SK-N-SH (cell line): ENCODE measurements around the gene LGI4.
A peak's percentile ranks its signal among the peaks of the same experiment; 100 is the strongest.

ENCODE experiments used
- EP300 ChIP-seq, 2 experiments: IDR thresholded peaks; 2 replicates each; pipeline versions ENCODE4 v1.4.0 to v1.6.1; 2012; ENCODE audit warnings: borderline replicate concordance in 1 of 2, low read depth in 1 of 2, low read length in 1 of 2
- EZH2phosphoT487 ChIP-seq: fragments of 200-600 bp; sonication (generic); IDR thresholded peaks from 2 replicates; pipeline ENCODE4 v1.6.1; 2017; ENCODE audit warnings: low read depth, mixed run types, mild to moderate bottlenecking, antibody characterized with exemption, moderate library complexity, borderline replicate concordance
- POLR2AphosphoS5 ChIP-seq: IDR thresholded peaks from 2 replicates; pipeline ENCODE4 v1.6.1; 2012; ENCODE audit warnings: low read depth, low read length
- RAD21 ChIP-seq: IDR thresholded peaks from 2 replicates; pipeline ENCODE4 v1.6.1; 2012; ENCODE audit warnings: mild to moderate bottlenecking, low read length
- RCOR1 ChIP-seq: fragments of 150-350 bp; IDR thresholded peaks from 2 replicates; pipeline ENCODE4 v1.6.1; 2017; ENCODE audit warnings: antibody characterized with exemption, low read length
- TEAD4 ChIP-seq: IDR thresholded peaks from 2 replicates; pipeline ENCODE4 v1.4.0; 2012; ENCODE audit warnings: mild to moderate bottlenecking, borderline replicate concordance; ENCODE audit not compliant: insufficient read depth
- TF ChIP-seq, protein P1 (sequence below): IDR thresholded peaks from 2 replicates; pipeline ENCODE4 v1.4.0; 2012; ENCODE audit warnings: low read depth
- TF ChIP-seq, protein P2 (sequence below): IDR thresholded peaks from 2 replicates; pipeline ENCODE4 v1.6.1; 2012; ENCODE audit warnings: mild to moderate bottlenecking, low read depth, low read length, moderate library complexity
- TF ChIP-seq, protein P3 (sequence below): fragments of 200-600 bp; sonication (generic); IDR thresholded peaks from 2 replicates; pipeline ENCODE4 v1.6.1; 2017; ENCODE audit warnings: antibody characterized with exemption, mild to moderate bottlenecking, moderate library complexity
- TF ChIP-seq, protein P4 (sequence below): IDR thresholded peaks from 2 replicates; pipeline ENCODE4 v1.4.0; 2012; ENCODE audit warnings: low read depth, borderline replicate concordance

DNA sequence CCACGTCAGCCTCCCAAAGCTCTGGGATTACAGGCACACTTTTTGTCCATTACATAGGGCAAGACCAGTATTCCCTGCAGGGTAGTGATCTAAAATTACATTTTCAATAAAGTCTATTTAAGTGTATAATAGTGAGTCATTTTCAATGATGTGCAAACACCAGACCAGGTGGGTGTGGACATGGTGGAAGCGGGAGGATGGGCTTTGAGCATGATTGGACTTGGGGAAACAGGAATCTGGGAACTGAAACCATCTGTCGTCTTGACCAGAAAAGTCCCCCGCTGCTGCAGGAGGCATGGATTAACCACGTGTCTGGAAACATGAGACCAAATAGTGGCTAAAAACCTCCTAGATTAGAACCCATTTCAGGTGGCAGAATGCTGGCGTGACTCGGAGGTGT is 14.4 kb downstream of the LGI4 start:
- TF ChIP-seq, protein P1, sequence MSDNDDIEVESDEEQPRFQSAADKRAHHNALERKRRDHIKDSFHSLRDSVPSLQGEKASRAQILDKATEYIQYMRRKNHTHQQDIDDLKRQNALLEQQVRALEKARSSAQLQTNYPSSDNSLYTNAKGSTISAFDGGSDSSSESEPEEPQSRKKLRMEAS, result 0 out of 2 replicates have a peak, but pooled peaks have one; percentile 15
- TF ChIP-seq, protein P2, sequence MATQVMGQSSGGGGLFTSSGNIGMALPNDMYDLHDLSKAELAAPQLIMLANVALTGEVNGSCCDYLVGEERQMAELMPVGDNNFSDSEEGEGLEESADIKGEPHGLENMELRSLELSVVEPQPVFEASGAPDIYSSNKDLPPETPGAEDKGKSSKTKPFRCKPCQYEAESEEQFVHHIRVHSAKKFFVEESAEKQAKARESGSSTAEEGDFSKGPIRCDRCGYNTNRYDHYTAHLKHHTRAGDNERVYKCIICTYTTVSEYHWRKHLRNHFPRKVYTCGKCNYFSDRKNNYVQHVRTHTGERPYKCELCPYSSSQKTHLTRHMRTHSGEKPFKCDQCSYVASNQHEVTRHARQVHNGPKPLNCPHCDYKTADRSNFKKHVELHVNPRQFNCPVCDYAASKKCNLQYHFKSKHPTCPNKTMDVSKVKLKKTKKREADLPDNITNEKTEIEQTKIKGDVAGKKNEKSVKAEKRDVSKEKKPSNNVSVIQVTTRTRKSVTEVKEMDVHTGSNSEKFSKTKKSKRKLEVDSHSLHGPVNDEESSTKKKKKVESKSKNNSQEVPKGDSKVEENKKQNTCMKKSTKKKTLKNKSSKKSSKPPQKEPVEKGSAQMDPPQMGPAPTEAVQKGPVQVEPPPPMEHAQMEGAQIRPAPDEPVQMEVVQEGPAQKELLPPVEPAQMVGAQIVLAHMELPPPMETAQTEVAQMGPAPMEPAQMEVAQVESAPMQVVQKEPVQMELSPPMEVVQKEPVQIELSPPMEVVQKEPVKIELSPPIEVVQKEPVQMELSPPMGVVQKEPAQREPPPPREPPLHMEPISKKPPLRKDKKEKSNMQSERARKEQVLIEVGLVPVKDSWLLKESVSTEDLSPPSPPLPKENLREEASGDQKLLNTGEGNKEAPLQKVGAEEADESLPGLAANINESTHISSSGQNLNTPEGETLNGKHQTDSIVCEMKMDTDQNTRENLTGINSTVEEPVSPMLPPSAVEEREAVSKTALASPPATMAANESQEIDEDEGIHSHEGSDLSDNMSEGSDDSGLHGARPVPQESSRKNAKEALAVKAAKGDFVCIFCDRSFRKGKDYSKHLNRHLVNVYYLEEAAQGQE, result no peak
- TF ChIP-seq POLR2AphosphoS5 (no peak), EZH2phosphoT487 (no peak), EP300 (IDR thresholded peaks at IDR 0.05; ENCODE audit: borderline replicate concordance in 1 of 2, low read depth in 1 of 2, low read length in 1 of 2) (no peak), TEAD4 (no peak), RAD21 (no peak), RCOR1 (no peak)
- TF ChIP-seq, protein P3, sequence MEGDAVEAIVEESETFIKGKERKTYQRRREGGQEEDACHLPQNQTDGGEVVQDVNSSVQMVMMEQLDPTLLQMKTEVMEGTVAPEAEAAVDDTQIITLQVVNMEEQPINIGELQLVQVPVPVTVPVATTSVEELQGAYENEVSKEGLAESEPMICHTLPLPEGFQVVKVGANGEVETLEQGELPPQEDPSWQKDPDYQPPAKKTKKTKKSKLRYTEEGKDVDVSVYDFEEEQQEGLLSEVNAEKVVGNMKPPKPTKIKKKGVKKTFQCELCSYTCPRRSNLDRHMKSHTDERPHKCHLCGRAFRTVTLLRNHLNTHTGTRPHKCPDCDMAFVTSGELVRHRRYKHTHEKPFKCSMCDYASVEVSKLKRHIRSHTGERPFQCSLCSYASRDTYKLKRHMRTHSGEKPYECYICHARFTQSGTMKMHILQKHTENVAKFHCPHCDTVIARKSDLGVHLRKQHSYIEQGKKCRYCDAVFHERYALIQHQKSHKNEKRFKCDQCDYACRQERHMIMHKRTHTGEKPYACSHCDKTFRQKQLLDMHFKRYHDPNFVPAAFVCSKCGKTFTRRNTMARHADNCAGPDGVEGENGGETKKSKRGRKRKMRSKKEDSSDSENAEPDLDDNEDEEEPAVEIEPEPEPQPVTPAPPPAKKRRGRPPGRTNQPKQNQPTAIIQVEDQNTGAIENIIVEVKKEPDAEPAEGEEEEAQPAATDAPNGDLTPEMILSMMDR, result no peak
- TF ChIP-seq, protein P4, sequence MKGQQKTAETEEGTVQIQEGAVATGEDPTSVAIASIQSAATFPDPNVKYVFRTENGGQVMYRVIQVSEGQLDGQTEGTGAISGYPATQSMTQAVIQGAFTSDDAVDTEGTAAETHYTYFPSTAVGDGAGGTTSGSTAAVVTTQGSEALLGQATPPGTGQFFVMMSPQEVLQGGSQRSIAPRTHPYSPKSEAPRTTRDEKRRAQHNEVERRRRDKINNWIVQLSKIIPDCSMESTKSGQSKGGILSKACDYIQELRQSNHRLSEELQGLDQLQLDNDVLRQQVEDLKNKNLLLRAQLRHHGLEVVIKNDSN, result no peak
